ENCODE measurements around the gene TMEM132A.

GRCh38 chr11:60931917-60932316, 7.7 kb downstream of the TMEM132A start:
- TF ChIP-seq CTCF (IDR thresholded peaks at IDR 0.05) (no peak), POLR2AphosphoS5 (IDR thresholded peaks at IDR 0.05) (no peak)

Data from gastroesophageal sphincter (tissue), 3 donors.